Keratinocyte (primary cell): Measurements from ENCODE around the gene FOXR2. TPM values are rescaled to one million over a fixed set of nuclear protein-coding genes. Genes with fewer than 3 reads are reported as not detected.

Experiments
- DNase-seq: peaks from one replicate; pipeline ENCODE4 v3.0.0-alpha.2; 2011; ENCODE audit warnings: low read depth, missing footprints, low spot score
- FAIRE-seq: peaks from 2 replicates; lab custom pipeline; 2011; peaks lifted over from hg19 to GRCh38; lab: Jason Lieb, UNC
- H2AFZ ChIP-seq: 2 replicates; pipeline ENCODE4 v1.6.0; 2012; ENCODE audit warnings: low read length, control low read depth, inconsistent platforms; ENCODE audit not compliant: control insufficient read depth
- H3K27ac ChIP-seq: 2 replicates; pipeline ENCODE4 v1.5.1; 2011; ENCODE audit warnings: low read length; ENCODE audit not compliant: control insufficient read depth, insufficient read depth
- H3K27me3 ChIP-seq: 3 replicates; pipeline ENCODE4 v1.6.0; 2011; ENCODE audit warnings: low read length; ENCODE audit not compliant: control insufficient read depth, insufficient read depth; ENCODE audit errors: extremely low read depth
- H3K36me3 ChIP-seq, 2 experiments: 2 replicates in 1 of 2; 3 replicates in 1 of 2; pipeline ENCODE4 v1.5.1; 2011; ENCODE audit warnings: low read length in 2 of 2, mild to moderate bottlenecking in 1 of 2; ENCODE audit not compliant: control insufficient read depth in 2 of 2, insufficient read depth in 2 of 2; ENCODE audit errors: extremely low read depth in 1 of 2
- H3K4me1 ChIP-seq: 3 replicates; pipeline ENCODE4 v1.5.1; 2011; ENCODE audit warnings: low read length; ENCODE audit not compliant: control insufficient read depth, insufficient read depth; ENCODE audit errors: extremely low read depth
- H3K4me2 ChIP-seq: 3 replicates; pipeline ENCODE4 v1.6.0; 2011; ENCODE audit warnings: low read depth, low read length; ENCODE audit not compliant: control insufficient read depth, insufficient read depth; ENCODE audit errors: extremely low read depth
- H3K4me3 ChIP-seq, 3 experiments: fragments of 200-600 bp in 1 of 3; sonication (generic) in 1 of 3; 2 replicates in 2 of 3; 3 replicates in 1 of 3; pipeline ENCODE4 v1.5.1; 2011 to 2016; ENCODE audit warnings: low read length in 3 of 3, mild to moderate bottlenecking in 3 of 3, control low read depth in 2 of 3, inconsistent platforms in 1 of 3, low read depth in 1 of 3, mixed read lengths in 1 of 3, mixed run types in 1 of 3, moderate library complexity in 1 of 3; ENCODE audit not compliant: control insufficient read depth in 2 of 3, insufficient read depth in 2 of 3; ENCODE audit errors: extremely low read depth in 1 of 3
- H3K79me2 ChIP-seq: 2 replicates; pipeline ENCODE4 v1.6.0; 2012; ENCODE audit warnings: low read length; ENCODE audit not compliant: control insufficient read depth, insufficient read depth
- H3K9ac ChIP-seq: 3 replicates; pipeline ENCODE4 v1.6.0; 2011; ENCODE audit warnings: low read length; ENCODE audit not compliant: control insufficient read depth, insufficient read depth; ENCODE audit errors: extremely low read depth
- H3K9me1 ChIP-seq: 3 replicates; pipeline ENCODE4 v1.6.0; 2011; ENCODE audit warnings: low read length; ENCODE audit not compliant: control insufficient read depth, insufficient read depth; ENCODE audit errors: extremely low read depth
- H3K9me3 ChIP-seq: 2 replicates; pipeline ENCODE4 v1.5.1; 2012; ENCODE audit warnings: low read depth, low read length; ENCODE audit not compliant: control insufficient read depth
- H4K20me1 ChIP-seq: 3 replicates; pipeline ENCODE4 v1.6.0; 2011; ENCODE audit warnings: low read length; ENCODE audit not compliant: control insufficient read depth, insufficient read depth; ENCODE audit errors: extremely low read depth
- CTCF ChIP-seq, 3 experiments: IDR thresholded peaks in 1 of 3; conservative IDR thresholded peaks in 1 of 3; optimal IDR thresholded peaks in 1 of 3; 2 replicates in 2 of 3; 3 replicates in 1 of 3; pipeline versions ENCODE3 to v1.5.1; 2011; ENCODE audit warnings: low read length in 3 of 3, mild to moderate bottlenecking in 3 of 3, moderate library complexity in 2 of 3, control low read depth in 1 of 3, inconsistent platforms in 1 of 3; ENCODE audit not compliant: insufficient read depth in 2 of 3; ENCODE audit errors: extremely low read depth in 1 of 3
- EZH2 ChIP-seq: IDR thresholded peaks from one replicate; pipeline ENCODE4 v1.6.1; 2012; ENCODE audit warnings: inconsistent platforms, mild to moderate bottlenecking, low read length, moderate library complexity
- dilution Hi-C: fragments of 300-500 bp; cut with MboI; formaldehyde crosslinking; loops from one replicate; pipeline ENCODE4 v1.7.0; 2020; ENCODE audit warnings: low sequenced_read_pairs; ENCODE audit not compliant: extremely low pct_ligation_motif_present
- polyA plus RNA-seq, 5 experiments: library from polyadenylated mRNA; depleted of rRNA in 3 of 5; stranded (reverse) in 3 of 5; stranded (forward) in 1 of 5; unstranded in 1 of 5; fragments of >200 nt; gene quantifications; 1 replicate in 1 of 5; 2 replicates in 3 of 5; 3 replicates in 1 of 5; pipeline versions ENCODE4 v1.2.1 to v1.2.3, GENCODE V29; 2011 to 2012; ENCODE audit warnings: missing spikeins in 2 of 5, low read depth in 1 of 5, low replicate concordance in 1 of 5

The FOXR2 gene
- polyA plus RNA-seq, 1 donor (not counting 4 experiments of a cell fraction or from before 2014, with no cell fraction given), result not detected

GRCh38 chrX:55619547-55619946 is 3.7 kb upstream of the FOXR2 start:
- FAIRE-seq (no peak), DNase-seq (no peak)
- Histone ChIP-seq H4K20me1 (no peaks in the 10 kb centered on the region), H3K27me3 (no peaks in the 10 kb centered on the region), H3K79me2 (no peaks in the 10 kb centered on the region), H3K9me3 (no peaks in the 10 kb centered on the region), H3K4me3 (no peak overlapping the region), H3K9me1 (no peaks in the 10 kb centered on the region), H3K9ac (no peak overlapping the region), H3K4me1 (no peaks in the 10 kb centered on the region), H2AFZ (no peak overlapping the region), H3K36me3 (no peaks in the 10 kb centered on the region), H3K4me2 (no peak overlapping the region), H3K27ac (no peak overlapping the region)
- dilution Hi-C loops, result no loop called here
- no peak for TF ChIP-seq EZH2
- TF ChIP-seq CTCF (optimal IDR thresholded peaks at IDR 0.05 in 1 of 3, IDR thresholded peaks at IDR 0.05 in 1 of 3, conservative IDR thresholded peaks at IDR 0.05 in 1 of 3; ENCODE audit: extremely low read depth in 1 of 3, insufficient read depth in 2 of 3, low read length in 3 of 3), result no peak

- Histone ChIP-seq H3K27ac (no peak overlapping the region), H3K4me3 (no peak overlapping the region), H3K4me2 (no peak overlapping the region), H3K36me3 (no peaks in the 10 kb centered on the region), H3K27me3 (no peaks in the 10 kb centered on the region), H4K20me1 (no peaks in the 10 kb centered on the region), H3K9me3 (no peaks in the 10 kb centered on the region), H3K9ac (no peak overlapping the region), H3K4me1 (no peaks in the 10 kb centered on the region), H3K79me2 (no peaks in the 10 kb centered on the region), H2AFZ (no peak overlapping the region), H3K9me1 (no peaks in the 10 kb centered on the region)
- no peak for FAIRE-seq
- dilution Hi-C loops, result no loop called here
- DNase-seq, result no peak
- no peak for TF ChIP-seq CTCF (optimal IDR thresholded peaks at IDR 0.05 in 1 of 3, IDR thresholded peaks at IDR 0.05 in 1 of 3, conservative IDR thresholded peaks at IDR 0.05 in 1 of 3; ENCODE audit: extremely low read depth in 1 of 3, insufficient read depth in 2 of 3, low read length in 3 of 3)
- no peak for TF ChIP-seq EZH2
Observed at GRCh38 chrX:55624403-55624802, 1.2 kb downstream of the FOXR2 start.
